GM12873 (cell line): Measurements from ENCODE around the gene CRTC1.

ENCODE experiments used
- CTCF ChIP-seq: IDR thresholded peaks from 2 replicates; pipeline ENCODE4 v1.5.1; 2012; ENCODE audit warnings: low read depth, mild to moderate bottlenecking, moderate library complexity, low read length, control low read depth; ENCODE audit not compliant: insufficient read depth; ENCODE audit errors: missing control alignments

The CRTC1 gene

DNA sequence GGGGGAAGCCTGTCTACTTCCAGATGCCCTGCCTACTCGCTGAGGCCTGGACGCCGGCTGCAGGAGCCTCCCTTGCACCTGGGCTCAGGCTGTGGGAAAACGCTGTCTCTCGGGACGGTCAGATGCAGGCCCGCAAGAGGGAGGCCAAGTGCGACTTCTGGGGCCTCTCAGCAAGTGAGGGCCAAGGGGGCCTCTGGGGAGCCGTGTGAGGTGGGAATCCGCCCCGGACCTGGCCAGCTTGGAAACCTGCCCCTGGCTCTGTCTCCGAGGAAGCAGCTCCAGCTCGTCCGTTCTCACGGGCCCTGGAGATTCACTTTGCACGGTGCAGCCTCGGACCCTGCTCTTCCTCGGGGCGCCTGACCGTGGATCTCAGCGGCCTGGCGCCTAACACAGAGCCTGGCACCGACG lies 11.4 kb upstream of the CRTC1 start:
- TF ChIP-seq CTCF, result no peak

- peak; percentile 24 for TF ChIP-seq CTCF
These were observed 10.7 kb upstream of the CRTC1 start for GRCh38 chr19:18672606-18673337.

- no peak for TF ChIP-seq CTCF
These were observed 8.9 kb upstream of the CRTC1 start for GRCh38 chr19:18674616-18675015.

DNA sequence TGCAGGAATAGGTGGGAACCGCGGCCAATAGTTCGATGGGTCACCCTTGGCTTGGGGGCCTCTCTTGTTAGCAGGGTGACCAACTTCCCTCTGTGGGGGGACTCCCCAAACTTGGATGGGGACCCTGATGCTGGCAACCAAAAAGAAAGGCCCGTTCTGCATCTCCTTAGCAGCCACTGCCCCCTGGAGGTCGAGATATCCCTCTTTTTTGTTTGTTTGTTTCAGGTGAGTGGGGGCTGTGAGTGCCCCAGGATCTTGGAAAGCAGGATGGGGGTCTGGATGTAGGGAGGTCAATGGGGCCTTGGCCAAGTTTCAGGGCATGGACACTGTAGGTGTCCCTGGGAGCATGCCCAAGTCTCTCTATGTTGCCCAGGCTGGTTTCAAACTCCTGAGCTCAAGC lies 7.7 kb upstream of the CRTC1 start:
- peak; percentile 59 for TF ChIP-seq CTCF

GRCh38 chr19:18676692-18677091 lies 6.8 kb upstream of the CRTC1 start:
- TF ChIP-seq CTCF, result no peak

GRCh38 chr19:18677156-18677555 lies 6.3 kb upstream of the CRTC1 start:
- no peak for TF ChIP-seq CTCF

DNA sequence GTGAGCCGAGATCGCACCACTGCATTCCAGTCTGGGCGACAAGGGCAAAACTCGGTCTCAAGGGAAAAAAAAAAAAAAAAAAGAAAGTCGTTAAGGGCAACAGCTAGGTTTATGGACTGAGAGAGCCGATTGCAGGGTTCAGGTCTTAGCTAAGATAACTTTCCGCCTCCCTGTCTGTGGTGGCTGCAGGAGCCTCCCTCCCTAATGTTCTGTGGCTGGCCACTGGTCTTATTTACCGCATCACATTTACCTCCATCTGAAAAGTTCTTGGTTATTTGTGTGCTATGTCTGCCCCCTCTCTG lies 722 bp upstream of the CRTC1 start:
- TF ChIP-seq CTCF, result no peak
